Loucy (cell line): ENCODE data around the gene HRC.

Source experiments
- EZH2phosphoT487 ChIP-seq: fragments of 200-600 bp; IDR thresholded peaks from 2 replicates; pipeline ENCODE4 v1.6.1; 2018; ENCODE audit warnings: antibody characterized with exemption, mild to moderate bottlenecking, moderate library complexity, borderline replicate concordance
- TF ChIP-seq, protein P1 (sequence below): fragments of 200-600 bp; sonication (generic); conservative IDR thresholded peaks from 2 replicates; pipeline ENCODE4 v1.5.1; 2014; ENCODE audit warnings: mild to moderate bottlenecking, antibody characterized with exemption, low read length

DNA sequence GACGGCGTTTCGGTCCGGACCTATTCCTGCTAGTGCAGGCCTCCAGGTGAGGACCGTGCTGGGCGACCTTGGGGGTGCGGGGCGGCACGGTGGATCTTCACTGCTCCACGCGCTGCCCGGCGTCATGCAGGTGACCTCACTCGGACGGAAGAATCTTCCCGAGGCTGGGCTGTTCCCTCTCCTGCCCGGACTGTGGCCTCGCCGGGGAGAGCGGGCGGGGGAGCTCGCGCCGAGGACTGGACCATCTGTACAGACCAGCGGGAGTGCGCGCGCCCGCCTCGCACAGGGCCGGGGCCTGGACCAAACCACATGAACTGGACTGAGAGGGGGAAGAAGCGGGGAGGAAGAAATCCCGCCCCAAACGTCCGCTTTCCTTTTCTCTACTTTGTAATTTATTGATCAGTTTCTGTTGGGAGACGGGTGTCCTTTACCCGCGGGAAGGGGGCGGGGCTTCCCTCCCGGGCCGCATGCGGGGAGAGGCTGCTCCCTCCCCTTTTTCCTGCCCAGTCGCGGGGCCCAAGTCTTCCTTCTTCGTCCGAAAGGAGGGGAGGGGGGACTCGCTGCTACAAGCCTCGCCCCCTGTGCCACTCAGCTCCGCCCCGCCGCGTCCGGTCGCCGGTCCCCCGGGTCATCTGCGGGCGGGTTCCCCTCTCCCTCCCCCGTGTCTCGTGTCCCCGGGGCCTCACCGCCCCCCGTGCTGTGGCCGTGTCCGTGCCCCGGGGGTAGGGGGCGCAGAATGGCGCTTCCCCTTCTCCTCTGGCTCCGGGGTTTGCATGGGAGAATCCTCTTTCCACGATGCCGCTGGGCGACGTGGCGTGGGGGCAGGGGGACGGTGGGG, 4.9 kb downstream of the HRC start:
- TF ChIP-seq, protein P1, sequence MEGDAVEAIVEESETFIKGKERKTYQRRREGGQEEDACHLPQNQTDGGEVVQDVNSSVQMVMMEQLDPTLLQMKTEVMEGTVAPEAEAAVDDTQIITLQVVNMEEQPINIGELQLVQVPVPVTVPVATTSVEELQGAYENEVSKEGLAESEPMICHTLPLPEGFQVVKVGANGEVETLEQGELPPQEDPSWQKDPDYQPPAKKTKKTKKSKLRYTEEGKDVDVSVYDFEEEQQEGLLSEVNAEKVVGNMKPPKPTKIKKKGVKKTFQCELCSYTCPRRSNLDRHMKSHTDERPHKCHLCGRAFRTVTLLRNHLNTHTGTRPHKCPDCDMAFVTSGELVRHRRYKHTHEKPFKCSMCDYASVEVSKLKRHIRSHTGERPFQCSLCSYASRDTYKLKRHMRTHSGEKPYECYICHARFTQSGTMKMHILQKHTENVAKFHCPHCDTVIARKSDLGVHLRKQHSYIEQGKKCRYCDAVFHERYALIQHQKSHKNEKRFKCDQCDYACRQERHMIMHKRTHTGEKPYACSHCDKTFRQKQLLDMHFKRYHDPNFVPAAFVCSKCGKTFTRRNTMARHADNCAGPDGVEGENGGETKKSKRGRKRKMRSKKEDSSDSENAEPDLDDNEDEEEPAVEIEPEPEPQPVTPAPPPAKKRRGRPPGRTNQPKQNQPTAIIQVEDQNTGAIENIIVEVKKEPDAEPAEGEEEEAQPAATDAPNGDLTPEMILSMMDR = no peak
- TF ChIP-seq EZH2phosphoT487 = no peak
